ENCODE results near the gene F7. TPM values are rescaled to one million over a fixed set of nuclear protein-coding genes. Genes with fewer than 3 reads are reported as not detected.
"Not testable (repeated sequence)": the region's sequence is repeated elsewhere in the genome, so short reads cannot be mapped to it uniquely, and the experiment has no call there.

The F7 gene
- total RNA-seq, result 100 to 1,000 TPM in 2 of 6 experiments, 10 to 100 TPM in 4; 42.9 to 147 (median 84.2) TPM
- long read RNA-seq, partial matches to known transcripts, result 12 of 20 reads
- long read RNA-seq, other reads (novel, unspliced or antisense), result 6 of 20 reads

- ATAC-seq (peak; percentile 93 to 95 (median 94)), DNase-seq (peak; percentile 81 to 92 (median 89))
- intact Hi-C loops (cut with DNase I), result no loop called here
- WGBS (ENCODE audit: insufficient coverage, low coverage, low lambda C conversion rate, missing lambda C conversion rate), result 21% methylated on average over 9 of the region's 17 CpGs
- peaks cover 0 to 6% (median 2%) of the 10 kb centered on the region in 4 donors for H3K4me1 ChIP-seq
- peak within 1 kb of the TSS; percentile 49 to 79 (median 65) for H3K4me3 ChIP-seq
- H3K27ac ChIP-seq, result peak within 1 kb of the TSS; percentile 70 to 97 (median 96)
- no peaks in the 10 kb centered on the region for H3K9me3 ChIP-seq
- H3K36me3 ChIP-seq, result no peaks in the 10 kb centered on the region
- TF ChIP-seq CTCF (IDR thresholded peaks at IDR 0.05) (no peak), POLR2A (IDR thresholded peaks at IDR 0.05) (peak; percentile 57)
- no peaks in the 10 kb centered on the region for H3K27me3 ChIP-seq
These were observed at the start of gene F7 for GRCh38 chr13:113105032-113105920. TSS of gene F7 (plus strand) at chr13:113105791. CDS start at chr13:113105842, 51 bp downstream.

GRCh38 chr13:113057084-113057483 is 48.5 kb upstream of the F7 start:
- Histone ChIP-seq H3K4me1 (no peaks in the 10 kb centered on the region), H3K27ac (no peak overlapping the region), H3K4me3 (no peak overlapping the region), H3K27me3 (no peaks in the 10 kb centered on the region), H3K36me3 (no peaks in the 10 kb centered on the region), H3K9me3 (no peaks in the 10 kb centered on the region)
- intact Hi-C loops (cut with DNase I), result no loop called here
- no CpG with 5 or more reads among the region's 1 CpG for WGBS (ENCODE audit: insufficient coverage, low coverage, low lambda C conversion rate, missing lambda C conversion rate)
- DNase-seq (no peak), ATAC-seq (no peak)
- no peak for TF ChIP-seq POLR2A (IDR thresholded peaks at IDR 0.05)
- no peak for TF ChIP-seq CTCF (IDR thresholded peaks at IDR 0.05)

- H3K36me3 ChIP-seq; intact Hi-C loops (cut with DNase I); H3K9me3 ChIP-seq; H3K4me1 ChIP-seq; ATAC-seq; H3K27ac ChIP-seq; H3K4me3 ChIP-seq; H3K27me3 ChIP-seq; DNase-seq: not testable (repeated sequence)
- 80% methylated on average over 1 of the region's 3 CpGs for whole genome bisulfite sequencing (ENCODE audit: insufficient coverage, low coverage, low lambda C conversion rate, missing lambda C conversion rate)
These were observed 48.0 kb upstream of the F7 start for GRCh38 chr13:113057559-113057958.

- H3K27me3 ChIP-seq, result no peaks in the 10 kb centered on the region
- 92% methylated on average over 17 of the region's 21 CpGs for WGBS (ENCODE audit: insufficient coverage, low coverage, low lambda C conversion rate, missing lambda C conversion rate)
- no peaks in the 10 kb centered on the region for H3K9me3 ChIP-seq
- no peak overlapping the region for H3K27ac ChIP-seq
- ATAC-seq, result no peak
- peak in 1 of 3 donors; percentile 29 for DNase-seq
- peaks cover 0 to 3% (median 0%) of the 10 kb centered on the region in 4 donors for H3K36me3 ChIP-seq
- TF ChIP-seq CTCF (IDR thresholded peaks at IDR 0.05) (no peak), POLR2A (IDR thresholded peaks at IDR 0.05) (no peak)
- intact Hi-C loops (cut with DNase I), result no loop called here
- no peaks in the 10 kb centered on the region for H3K4me1 ChIP-seq
- no peak overlapping the region for H3K4me3 ChIP-seq
These were observed 47.2 kb upstream of the F7 start for GRCh38 chr13:113058129-113058987.
